Frontal cortex (tissue), 4 donors: ENCODE results near the gene DNAI2. TPM values are rescaled to one million over a fixed set of nuclear protein-coding genes. Genes with fewer than 3 reads are reported as not detected.
A peak's percentile ranks its signal among the peaks of the same experiment; 100 is the strongest.
"Not testable (repeated sequence)": the region's sequence is repeated elsewhere in the genome, so short reads cannot be mapped to it uniquely, and the experiment has no call there.

ENCODE experiments used
- DNase-seq, 2 donors: peaks; one replicate each; pipeline ENCODE4 v3.0.0; 2012; ENCODE audit warnings: low spot score in 2 of 2
- FAIRE-seq: peaks from 2 replicates; lab custom pipeline; 2012; peaks lifted over from hg19 to GRCh38; lab: Jason Lieb, UNC
- total RNA-seq: library from RNA; depleted of rRNA; stranded (reverse); fragments of >200 nt; gene quantifications from one replicate; pipeline ENCODE4 v1.2.3, GENCODE V29; 2014
- donor health status: control.
- donor health status: control.
- donor health status: control.

DNAI2 gene
- total RNA-seq, 1 donor from 2014 or later = not detected

- DNase-seq (no peak), FAIRE-seq (no peak)
These were observed 3.7 kb upstream of the DNAI2 start for GRCh38 chr17:74270333-74270732.

GRCh38 chr17:74271281-74271680 lies 2.8 kb upstream of the DNAI2 start:
- DNase-seq (no peak), FAIRE-seq (no peak)

- no peak for FAIRE-seq
- peak; percentile 64 to 70 for DNase-seq
These were observed 2.0 kb upstream of the DNAI2 start for GRCh38 chr17:74271901-74272561.

GRCh38 chr17:74272731-74273201 lies 1.3 kb upstream of the DNAI2 start:
- FAIRE-seq (no peak), DNase-seq (no peak)

GRCh38 chr17:74274709-74275340 lies 791 bp downstream of the DNAI2 start:
- FAIRE-seq (no peak), DNase-seq (no peak)

- peak in 1 of 2 donors; percentile 59 for DNase-seq
- no peak for FAIRE-seq
These were observed 2.0 kb downstream of the DNAI2 start for GRCh38 chr17:74276051-74276476.

GRCh38 chr17:74276541-74277009 lies 2.5 kb downstream of the DNAI2 start:
- DNase-seq (peak in 1 of 2 donors; percentile 65), FAIRE-seq (no peak)

- DNase-seq = no peak
- no peak for FAIRE-seq
These were observed 3.9 kb downstream of the DNAI2 start for GRCh38 chr17:74277935-74278334.

- not testable (repeated sequence) for FAIRE-seq, DNase-seq
These were observed 5.6 kb downstream of the DNAI2 start for GRCh38 chr17:74279617-74280016.

- DNase-seq (no peak), FAIRE-seq (no peak)
These were observed 6.1 kb downstream of the DNAI2 start for GRCh38 chr17:74280093-74280513.

- DNase-seq (no peak), FAIRE-seq (no peak)
These were observed 7.8 kb downstream of the DNAI2 start for GRCh38 chr17:74281799-74282198.

- FAIRE-seq = not testable (repeated sequence)
These were observed 8.2 kb downstream of the DNAI2 start for GRCh38 chr17:74282274-74282586.

GRCh38 chr17:74282587-74283370 lies 8.7 kb downstream of the DNAI2 start:
- FAIRE-seq = no peak
- no peak for DNase-seq

More at GRCh38 chr17:74282274-74282586, 8.2 kb downstream of the DNAI2 start:
- not testable (repeated sequence) for DNase-seq

- DNase-seq = no peak
- no peak for FAIRE-seq
These were observed 9.3 kb downstream of the DNAI2 start for GRCh38 chr17:74283371-74283673.

- DNase-seq = no peak
- FAIRE-seq = no peak
These were observed 13.1 kb downstream of the DNAI2 start for GRCh38 chr17:74287031-74287602.

GRCh38 chr17:74288785-74289184 lies 14.8 kb downstream of the DNAI2 start:
- FAIRE-seq = no peak
- DNase-seq = no peak

GRCh38 chr17:74289688-74290087 lies 15.7 kb downstream of the DNAI2 start:
- DNase-seq = no peak
- no peak for FAIRE-seq

GRCh38 chr17:74290340-74290739 lies 16.3 kb downstream of the DNAI2 start:
- FAIRE-seq (no peak), DNase-seq (no peak)

- FAIRE-seq = no peak
- no peak for DNase-seq
These were observed 18.5 kb downstream of the DNAI2 start for GRCh38 chr17:74292495-74292894.
